K562 (cell line): ENCODE results near the gene FBXW7. TPM values are rescaled to one million over a fixed set of nuclear protein-coding genes. Genes with fewer than 3 reads are reported as not detected.

Source experiments
- DEAF1 ChIP-seq: fragments of 450-650 bp; formaldehyde crosslinking; IDR thresholded peaks from 2 replicates; pipeline ENCODE4 v1.4.0; 2020; ENCODE audit warnings: mild to moderate bottlenecking, moderate library complexity
- ELF2 ChIP-seq: fragments of 250-450 bp; sonication (Bioruptor Pico); IDR thresholded peaks from 2 replicates; pipeline ENCODE4 v1.5.0; 2021; ENCODE audit warnings: mild to moderate bottlenecking
- HEY1 ChIP-seq: fragments of 250-450 bp; sonication (Bioruptor Pico); IDR thresholded peaks from 2 replicates; pipeline ENCODE4 v1.5.0; 2020; ENCODE audit warnings: mild to moderate bottlenecking, moderate library complexity, borderline replicate concordance
- HMG20A ChIP-seq: fragments of 450-650 bp; formaldehyde crosslinking; conservative IDR thresholded peaks from 2 replicates; pipeline ENCODE4 v1.4.0; 2020; ENCODE audit warnings: mild to moderate bottlenecking, mixed read lengths
- LARP7 ChIP-seq: fragments of 450-650 bp; IDR thresholded peaks from 2 replicates; pipeline ENCODE4 v1.6.1; 2016
- MED1 ChIP-seq: sonication (generic); formaldehyde crosslinking; IDR thresholded peaks from 2 replicates; pipeline ENCODE4 v1.8.1; 2023; ENCODE audit warnings: missing genetic modification reagents, borderline replicate concordance
- MIER1 ChIP-seq: fragments of 450-650 bp; IDR thresholded peaks from 2 replicates; pipeline ENCODE4 v1.6.1; 2016; ENCODE audit warnings: antibody characterized with exemption, mild to moderate bottlenecking, low read depth
- MLX ChIP-seq, 2 experiments: fragments of 450-650 bp in 1 of 2; sonication (generic) in 1 of 2; formaldehyde crosslinking; conservative IDR thresholded peaks; 2 replicates each; pipeline versions ENCODE4 v1.4.0 to v1.8.1; 2020 to 2022; ENCODE audit warnings: mild to moderate bottlenecking in 1 of 2, missing genetic modification reagents in 1 of 2
- NCOA1 ChIP-seq: fragments of 450-650 bp; IDR thresholded peaks from 2 replicates; pipeline ENCODE4 v1.6.1; 2016; ENCODE audit warnings: low read depth
- NELFE ChIP-seq: IDR thresholded peaks from 2 replicates; pipeline ENCODE4 v1.6.1; 2011; ENCODE audit warnings: mild to moderate bottlenecking; ENCODE audit not compliant: insufficient read depth, insufficient read length
- NFRKB ChIP-seq: fragments of 450-650 bp; IDR thresholded peaks from 2 replicates; pipeline ENCODE4 v1.6.1; 2016; ENCODE audit warnings: low read depth
- POLR3G ChIP-seq: IDR thresholded peaks from 2 replicates; pipeline ENCODE4 v1.6.1; 2011; ENCODE audit not compliant: insufficient read length, insufficient replicate concordance; ENCODE audit errors: extremely low read depth
- SMARCA5 ChIP-seq: fragments of 450-650 bp; IDR thresholded peaks from 2 replicates; pipeline ENCODE4 v1.6.1; 2016
- SMC3 ChIP-seq: conservative IDR thresholded peaks from 2 replicates; pipeline ENCODE4 v1.6.1; 2011; ENCODE audit warnings: low read depth, low read length, improper control_type of control experiment; ENCODE audit not compliant: insufficient read depth
- STAT5B ChIP-seq: fragments of 250-450 bp; sonication (Bioruptor Pico); IDR thresholded peaks from 2 replicates; pipeline ENCODE4 v1.8.0; 2021; ENCODE audit warnings: mild to moderate bottlenecking, inconsistent platforms
- XRCC3 ChIP-seq: fragments of 450-650 bp; IDR thresholded peaks from 2 replicates; pipeline ENCODE4 v1.6.1; 2017; ENCODE audit warnings: mild to moderate bottlenecking, moderate library complexity
- ZBTB12 ChIP-seq: fragments of 250-450 bp; sonication (Bioruptor Pico); IDR thresholded peaks from 2 replicates; pipeline ENCODE4 v1.4.0; 2020
- ZNF668 ChIP-seq: fragments of 250-450 bp; sonication (Bioruptor Pico); IDR thresholded peaks from 2 replicates; pipeline ENCODE4 v1.8.0; 2022; ENCODE audit warnings: mild to moderate bottlenecking, inconsistent platforms
- ZNF77 ChIP-seq: fragments of 250-450 bp; sonication (Bioruptor Pico); IDR thresholded peaks from 2 replicates; pipeline ENCODE4 v1.5.0; 2020
- ZNF785 ChIP-seq: fragments of 250-450 bp; sonication (Bioruptor Pico); IDR thresholded peaks from 2 replicates; pipeline ENCODE4 v1.4.0; 2020; ENCODE audit warnings: mild to moderate bottlenecking
- polyA plus RNA-seq, 8 experiments: library from polyadenylated mRNA; depleted of rRNA in 4 of 8; stranded (reverse) in 5 of 8; unstranded in 3 of 8; fragments of >200 nt; fragmentation: Nextera tagmentation in 2 of 8; fragmentation: Illumina TruSeq in 1 of 8; extraction: Ambion mirVana in 2 of 8; extraction: Trizol in 1 of 8; gene quantifications; 2 replicates each; pipeline versions ENCODE4 v1.2.1 to v1.2.3, GENCODE V29; 2011 to 2014; ENCODE audit warnings: inconsistent platforms in 1 of 8, missing spikeins in 1 of 8
- total RNA-seq, 7 experiments: library from RNA; depleted of rRNA in 6 of 7; stranded (reverse); fragments of >200 nt in 6 of 7; fragmentation: Illumina TruSeq in 2 of 7; extraction: Trizol in 2 of 7; gene quantifications; 2 replicates each; pipeline versions ENCODE4 v1.2.1 to v1.2.3, GENCODE V29; 2011 to 2021; ENCODE audit warnings: low replicate concordance in 1 of 7
- TF ChIP-seq, protein P1 (sequence below): sonication (generic); formaldehyde crosslinking; IDR thresholded peaks from 2 replicates; pipeline ENCODE4 v1.8.1; 2023; ENCODE audit warnings: mild to moderate bottlenecking, missing genetic modification reagents, moderate library complexity
- TF ChIP-seq, protein P2 (sequence below), 3 experiments: fragments of 200-800 bp in 1 of 3; sonication (Bioruptor generic) in 1 of 3; sonication (generic) in 1 of 3; formaldehyde crosslinking in 1 of 3; IDR thresholded peaks; 2 replicates each; pipeline versions ENCODE4 v1.6.1 to v1.8.0; 2016 to 2022; ENCODE audit warnings: mild to moderate bottlenecking in 2 of 3, missing compliant biosample characterization in 2 of 3, missing genetic modification characterization in 2 of 3, missing genetic modification reagents in 1 of 3

Gene FBXW7
- total and polyA plus RNA-seq, 9 of the 15 experiments (the other 6 are each of a cell fraction or from before 2014, with no cell fraction given): 6.8 to 44.2 (median 16.4) TPM

DNA sequence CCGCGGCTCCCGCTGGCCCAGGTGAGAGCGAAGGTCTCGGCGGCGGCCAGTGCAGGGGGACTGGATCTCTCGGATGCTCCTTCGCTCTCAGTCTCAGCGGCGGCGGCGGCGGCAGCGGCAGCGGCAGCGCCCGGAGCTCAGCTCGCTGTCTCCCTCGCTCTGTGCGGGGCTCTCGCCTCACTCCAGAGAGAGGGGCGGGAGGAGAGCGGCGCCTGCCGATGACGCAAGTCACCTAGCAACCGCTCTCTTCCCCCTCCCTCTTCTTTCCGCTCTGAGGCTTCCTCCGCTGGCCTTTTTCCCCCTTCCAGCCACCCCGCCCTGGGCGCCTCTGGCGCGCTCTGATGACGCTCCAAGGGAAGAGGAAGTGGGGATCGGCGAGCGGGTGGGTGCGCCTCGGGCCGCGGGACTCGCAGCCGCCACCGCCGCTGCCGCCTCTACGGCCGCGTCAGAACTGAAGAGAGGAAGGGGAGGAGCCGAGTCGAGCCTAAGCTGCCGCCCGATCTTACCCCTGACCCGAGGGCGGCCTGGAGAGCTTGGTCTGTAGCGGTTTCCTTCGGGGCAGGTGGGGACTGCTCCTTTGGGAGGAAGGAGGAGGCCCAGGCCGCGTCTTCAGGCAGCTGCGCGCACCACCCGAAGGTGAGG lies at the start of gene FBXW7 (continued):
- TF ChIP-seq POLR3G (no peak), ZNF668 (CRISPR knock-in tag) (no peak), DEAF1 (no peak), NFRKB (0 out of 2 replicates have a peak, but pooled peaks have one; percentile 63), NCOA1 (no peak), MED1 (CRISPR knock-in tag) (no peak), MLX (CRISPR knock-in tag; conservative IDR thresholded peaks at IDR 0.05) (no peak), ELF2 (CRISPR knock-in tag) (peak; percentile 96), ZNF785 (CRISPR knock-in tag) (no peak), LARP7 (no peak), STAT5B (no peak), ZNF77 (CRISPR knock-in tag) (no peak), NELFE (no peak), HMG20A (CRISPR knock-in tag) (no peak), HEY1 (no peak), MIER1 (no peak), SMC3 (no peak), XRCC3 (no peak), ZBTB12 (peak; percentile 99), SMARCA5 (no peak)
- TF ChIP-seq, protein P1, sequence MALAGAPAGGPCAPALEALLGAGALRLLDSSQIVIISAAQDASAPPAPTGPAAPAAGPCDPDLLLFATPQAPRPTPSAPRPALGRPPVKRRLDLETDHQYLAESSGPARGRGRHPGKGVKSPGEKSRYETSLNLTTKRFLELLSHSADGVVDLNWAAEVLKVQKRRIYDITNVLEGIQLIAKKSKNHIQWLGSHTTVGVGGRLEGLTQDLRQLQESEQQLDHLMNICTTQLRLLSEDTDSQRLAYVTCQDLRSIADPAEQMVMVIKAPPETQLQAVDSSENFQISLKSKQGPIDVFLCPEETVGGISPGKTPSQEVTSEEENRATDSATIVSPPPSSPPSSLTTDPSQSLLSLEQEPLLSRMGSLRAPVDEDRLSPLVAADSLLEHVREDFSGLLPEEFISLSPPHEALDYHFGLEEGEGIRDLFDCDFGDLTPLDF (CRISPR knock-in tag): no peak
- TF ChIP-seq, protein P2, sequence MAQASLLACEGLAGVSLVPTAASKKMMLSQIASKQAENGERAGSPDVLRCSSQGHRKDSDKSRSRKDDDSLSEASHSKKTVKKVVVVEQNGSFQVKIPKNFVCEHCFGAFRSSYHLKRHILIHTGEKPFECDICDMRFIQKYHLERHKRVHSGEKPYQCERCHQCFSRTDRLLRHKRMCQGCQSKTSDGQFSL (CRISPR knock-in tag; IDR thresholded peaks at IDR 0.05): peak; percentile 93
- TF ChIP-seq, protein P2 (tag; IDR thresholded peaks at IDR 0.05): peak in 1 of 2 experiments; percentile 62; a peak in 1 of 4 replicates
